Nephron progenitor cell (in vitro differentiated cells): Measurements from ENCODE around the gene TMEM170A.

ENCODE experiments used
- DNase-seq: peaks from one replicate; pipeline ENCODE4 v3.0.0; 2021
- H3K27ac Mint-ChIP-seq: 2 replicates; pipeline ENCODE4 v1.8.0; 2021; ENCODE audit warnings: mild to moderate bottlenecking, moderate library complexity, mixed read lengths
- H3K27me3 Mint-ChIP-seq: 2 replicates; pipeline ENCODE4 v1.8.0; 2021; ENCODE audit warnings: mild to moderate bottlenecking, low read depth, mixed read lengths; ENCODE audit not compliant: poor library complexity
- H3K36me3 Mint-ChIP-seq: 2 replicates; pipeline ENCODE4 v1.8.0; 2021; ENCODE audit warnings: low read depth, mixed read lengths
- H3K4me1 Mint-ChIP-seq: 2 replicates; pipeline ENCODE4 v1.8.0; 2021; ENCODE audit warnings: mixed read lengths
- H3K4me3 Mint-ChIP-seq: 2 replicates; pipeline ENCODE4 v1.8.0; 2021; ENCODE audit warnings: mild to moderate bottlenecking, moderate library complexity, mixed read lengths
- H3K9me3 Mint-ChIP-seq: 2 replicates; pipeline ENCODE4 v1.8.0; 2021; ENCODE audit warnings: mild to moderate bottlenecking, moderate library complexity, mixed read lengths
- TF ChIP-seq, protein P1 (sequence below): fragments of 200-600 bp; sonication (generic); IDR thresholded peaks from 2 replicates; pipeline ENCODE4 v1.5.0; 2021; ENCODE audit warnings: antibody characterized with exemption

The TMEM170A gene

DNA sequence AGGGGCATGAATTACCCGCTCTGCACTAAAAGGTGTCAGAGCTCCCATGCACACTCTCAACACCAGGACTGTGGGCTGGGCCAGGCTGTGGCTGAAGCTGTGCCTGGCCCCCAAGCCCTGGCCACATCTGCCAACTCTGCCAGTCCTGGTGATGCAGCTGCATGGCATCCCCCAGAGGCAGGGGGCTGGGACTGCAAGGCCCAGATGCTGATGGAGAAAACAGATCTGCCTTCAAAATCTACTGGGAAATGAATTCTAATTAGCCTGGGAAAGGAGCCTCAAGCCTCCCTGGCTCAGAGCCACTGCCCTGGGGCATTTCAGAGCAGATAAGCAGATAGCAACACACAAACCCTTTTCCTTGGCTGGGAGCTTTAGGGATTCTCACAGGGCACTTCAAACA is 27.4 kb upstream of the TMEM170A start:
- Mint-ChIP-seq H3K4me3 (no peak overlapping the region), H3K4me1 (peaks cover 13% of the 10 kb centered on the region), H3K9me3 (no peaks in the 10 kb centered on the region)

DNA sequence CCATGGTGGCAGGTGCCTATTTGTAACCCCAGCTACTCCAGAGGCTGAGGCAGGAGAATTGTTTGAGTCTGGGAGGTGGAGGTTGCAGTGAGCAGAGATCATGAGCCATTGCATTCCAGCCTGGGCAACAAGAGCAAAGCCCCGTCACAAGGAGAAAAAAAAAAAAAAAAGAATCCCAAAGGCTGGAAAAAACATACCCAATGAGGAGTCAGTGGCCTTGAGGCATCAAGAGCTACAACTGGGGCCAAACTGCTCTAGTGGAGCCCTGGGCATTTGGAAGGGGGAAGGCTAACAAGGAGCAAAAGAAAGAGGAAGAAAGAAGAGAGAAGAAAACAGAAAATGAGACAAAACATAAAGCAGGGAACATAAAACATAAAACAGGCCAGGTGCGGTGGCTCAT is 23.8 kb upstream of the TMEM170A start:
- Mint-ChIP-seq H3K4me1 (peaks cover 34% of the 10 kb centered on the region), H3K9me3 (no peaks in the 10 kb centered on the region), H3K4me3 (no peak overlapping the region), H3K36me3 (peaks cover 6% of the 10 kb centered on the region), H3K27me3 (peaks cover 11% of the 10 kb centered on the region), H3K27ac (peak overlapping the region; percentile 5)
- DNase-seq = no peak
- TF ChIP-seq, protein P1, sequence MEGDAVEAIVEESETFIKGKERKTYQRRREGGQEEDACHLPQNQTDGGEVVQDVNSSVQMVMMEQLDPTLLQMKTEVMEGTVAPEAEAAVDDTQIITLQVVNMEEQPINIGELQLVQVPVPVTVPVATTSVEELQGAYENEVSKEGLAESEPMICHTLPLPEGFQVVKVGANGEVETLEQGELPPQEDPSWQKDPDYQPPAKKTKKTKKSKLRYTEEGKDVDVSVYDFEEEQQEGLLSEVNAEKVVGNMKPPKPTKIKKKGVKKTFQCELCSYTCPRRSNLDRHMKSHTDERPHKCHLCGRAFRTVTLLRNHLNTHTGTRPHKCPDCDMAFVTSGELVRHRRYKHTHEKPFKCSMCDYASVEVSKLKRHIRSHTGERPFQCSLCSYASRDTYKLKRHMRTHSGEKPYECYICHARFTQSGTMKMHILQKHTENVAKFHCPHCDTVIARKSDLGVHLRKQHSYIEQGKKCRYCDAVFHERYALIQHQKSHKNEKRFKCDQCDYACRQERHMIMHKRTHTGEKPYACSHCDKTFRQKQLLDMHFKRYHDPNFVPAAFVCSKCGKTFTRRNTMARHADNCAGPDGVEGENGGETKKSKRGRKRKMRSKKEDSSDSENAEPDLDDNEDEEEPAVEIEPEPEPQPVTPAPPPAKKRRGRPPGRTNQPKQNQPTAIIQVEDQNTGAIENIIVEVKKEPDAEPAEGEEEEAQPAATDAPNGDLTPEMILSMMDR = no peak

More for the DNA sequence above, 27.4 kb upstream of the TMEM170A start:
- TF ChIP-seq, protein P1 = no peak
- Mint-ChIP-seq H3K27ac (no peak overlapping the region), H3K36me3 (peaks cover 6% of the 10 kb centered on the region), H3K27me3 (peaks cover 20% of the 10 kb centered on the region)
- no peak for DNase-seq

DNA sequence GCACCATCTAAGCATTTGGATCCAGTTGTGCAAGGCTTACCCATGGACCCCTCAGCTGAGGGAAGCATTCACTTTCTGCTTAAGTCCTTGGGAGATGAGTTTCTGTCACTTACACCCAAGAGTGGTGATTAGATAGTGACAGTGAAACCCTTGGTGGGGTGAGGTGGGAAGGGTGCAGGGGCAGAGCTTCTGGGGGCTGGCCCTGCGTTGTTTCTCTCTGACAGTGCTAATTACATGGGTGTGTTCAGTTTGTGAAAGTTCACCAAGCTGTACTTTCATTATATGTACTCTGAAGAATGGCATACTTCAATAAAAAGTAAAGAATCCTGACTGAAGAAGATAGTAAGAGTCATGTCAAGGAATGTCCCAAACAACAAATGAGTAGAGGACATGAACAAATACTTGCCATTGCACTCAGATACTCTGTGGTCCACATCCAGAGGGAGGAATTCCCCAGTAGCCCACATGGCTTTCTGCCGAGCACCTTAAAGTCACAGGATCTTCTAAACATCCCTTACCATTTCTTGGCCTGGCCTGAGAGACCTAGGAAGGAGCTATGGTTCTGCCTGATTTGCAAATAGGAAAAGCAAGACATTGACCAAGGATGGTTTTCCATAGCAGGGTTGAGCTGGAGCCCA is 22.3 kb upstream of the TMEM170A start:
- H3K4me1 Mint-ChIP-seq = peaks cover 32% of the 10 kb centered on the region
- TF ChIP-seq, protein P1 = no peak
- no peaks in the 10 kb centered on the region for H3K9me3 Mint-ChIP-seq

DNA sequence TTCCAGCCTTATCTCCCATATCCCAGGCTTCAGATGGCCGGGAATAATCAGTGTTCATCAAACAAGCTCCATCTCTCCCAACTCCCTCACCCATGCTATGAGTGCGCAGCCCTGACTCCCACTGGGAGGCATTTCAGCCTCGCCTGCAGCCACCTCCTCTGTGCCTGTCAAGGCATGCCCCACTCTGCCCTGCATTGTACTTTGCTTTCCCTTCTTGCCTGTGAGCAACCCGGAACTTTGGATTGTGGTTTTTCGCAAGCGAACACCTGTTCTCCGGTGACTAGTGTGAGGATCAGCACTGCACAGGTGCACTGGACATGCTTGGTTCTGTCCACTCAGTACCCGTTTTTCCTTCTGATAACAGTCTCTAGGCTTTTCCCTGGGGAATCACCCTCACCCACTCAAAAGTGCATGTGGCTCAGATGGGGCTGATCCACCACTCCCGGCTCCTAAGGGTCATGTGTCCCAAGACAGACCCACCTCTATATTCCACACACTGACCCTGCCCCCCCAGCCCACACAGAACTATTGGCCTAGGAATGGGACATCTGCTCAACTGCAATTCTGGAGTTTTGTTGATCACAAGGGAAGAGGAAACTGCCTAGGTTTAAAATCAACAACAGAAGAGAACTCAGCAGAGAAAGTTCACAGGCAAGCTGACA is 21.7 kb upstream of the TMEM170A start:
- H3K4me3 Mint-ChIP-seq = no peak overlapping the region
- peaks cover 30% of the 10 kb centered on the region for H3K4me1 Mint-ChIP-seq
- H3K36me3 Mint-ChIP-seq = peaks cover 6% of the 10 kb centered on the region
- H3K27me3 Mint-ChIP-seq = peaks cover 5% of the 10 kb centered on the region
- H3K9me3 Mint-ChIP-seq = no peaks in the 10 kb centered on the region
- H3K27ac Mint-ChIP-seq = peak overlapping the region; percentile 10
- DNase-seq = no peak
- TF ChIP-seq, protein P1 = no peak

More for the DNA sequence above, 22.3 kb upstream of the TMEM170A start:
- DNase-seq = no peak
- peaks cover 5% of the 10 kb centered on the region for H3K27me3 Mint-ChIP-seq
- H3K36me3 Mint-ChIP-seq = peaks cover 6% of the 10 kb centered on the region
- no peak overlapping the region for H3K4me3 Mint-ChIP-seq
- no peak overlapping the region for H3K27ac Mint-ChIP-seq

DNA sequence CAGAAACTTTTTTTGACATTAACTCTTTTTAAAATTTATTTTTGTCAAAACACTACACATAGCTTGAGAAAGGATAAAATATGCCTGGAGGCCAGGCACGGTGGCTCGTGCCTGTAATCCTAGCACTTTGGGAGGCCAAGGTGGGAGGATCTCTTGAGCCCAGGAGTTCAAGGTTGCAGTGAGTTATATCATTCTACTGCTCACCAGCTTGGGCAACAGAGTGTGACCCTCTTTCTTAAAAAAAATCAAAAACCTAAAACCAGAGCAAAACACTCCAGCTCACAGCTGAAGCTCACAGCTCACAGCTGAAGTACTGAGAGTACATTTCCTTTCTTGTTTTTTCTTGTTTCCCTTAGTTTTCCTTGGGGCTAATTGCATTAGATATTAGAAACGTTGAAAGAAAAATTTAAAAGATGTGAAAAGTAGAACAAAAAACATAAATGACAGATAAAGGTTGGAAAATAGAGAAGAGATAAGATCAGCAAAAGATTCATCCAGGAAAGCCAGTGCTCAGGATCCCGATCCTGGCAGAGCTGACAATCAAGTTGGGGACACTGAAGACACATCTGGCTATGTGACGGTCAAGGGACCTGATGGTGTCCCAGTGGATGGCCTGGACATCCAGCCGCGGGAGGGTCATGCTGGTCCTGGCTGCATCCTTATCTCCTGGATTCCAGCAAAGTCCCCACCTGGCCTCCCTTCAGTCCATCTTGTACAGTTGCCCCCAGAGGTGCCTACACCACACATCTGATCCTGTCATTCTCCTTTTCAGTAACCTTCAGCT is 20.9 kb upstream of the TMEM170A start:
- Mint-ChIP-seq H3K4me1 (peaks cover 30% of the 10 kb centered on the region), H3K27ac (peak overlapping the region; percentile 55), H3K27me3 (peaks cover 5% of the 10 kb centered on the region), H3K36me3 (peaks cover 6% of the 10 kb centered on the region), H3K4me3 (no peak overlapping the region), H3K9me3 (no peaks in the 10 kb centered on the region)
- TF ChIP-seq, protein P1 = no peak
- DNase-seq = no peak
